AG10803 (cell line): ENCODE data around the gene ZC2HC1C.

Experiments used
- DNase-seq: peaks from one replicate; pipeline ENCODE4 v3.0.0; 2010; ENCODE audit warnings: low read depth
- H3K4me3 ChIP-seq: 2 replicates; pipeline ENCODE4 v1.5.1; 2011; ENCODE audit warnings: mild to moderate bottlenecking, low read length, control low read depth
- CTCF ChIP-seq: conservative IDR thresholded peaks from 2 replicates; pipeline ENCODE4 v1.5.1; 2011; ENCODE audit warnings: mild to moderate bottlenecking, low read length, control low read depth, inconsistent platforms

The ZC2HC1C gene

GRCh38 chr14:75040507-75040906 is 28.9 kb upstream of the ZC2HC1C start:
- no peak for TF ChIP-seq CTCF
- no peak overlapping the region for H3K4me3 ChIP-seq
- DNase-seq = no peak

GRCh38 chr14:75040959-75041358 is 28.5 kb upstream of the ZC2HC1C start:
- no peak overlapping the region for H3K4me3 ChIP-seq
- TF ChIP-seq CTCF = no peak
- DNase-seq = no peak

GRCh38 chr14:75041613-75042012 is 27.8 kb upstream of the ZC2HC1C start:
- TF ChIP-seq CTCF = no peak
- no peak for DNase-seq
- H3K4me3 ChIP-seq = no peak overlapping the region

- no peak for TF ChIP-seq CTCF
- DNase-seq = peak; percentile 48
- H3K4me3 ChIP-seq = no peak overlapping the region
Observed at GRCh38 chr14:75042035-75042434, 27.4 kb upstream of the ZC2HC1C start.

GRCh38 chr14:75044322-75044721 is 25.1 kb upstream of the ZC2HC1C start:
- DNase-seq = peak; percentile 62
- H3K4me3 ChIP-seq = no peak overlapping the region
- no peak for TF ChIP-seq CTCF

- no peak for TF ChIP-seq CTCF
- no peak overlapping the region for H3K4me3 ChIP-seq
- peak; percentile 25 for DNase-seq
Observed at GRCh38 chr14:75044752-75045151, 24.7 kb upstream of the ZC2HC1C start.

- DNase-seq = no peak
- no peak for TF ChIP-seq CTCF
Observed at GRCh38 chr14:75046275-75046674, 23.2 kb upstream of the ZC2HC1C start.

More at GRCh38 chr14:75046275-75046674, 23.2 kb upstream of the ZC2HC1C start:
- H3K4me3 ChIP-seq = no peak overlapping the region
